Skin of body (tissue), 2 donors: ENCODE results near the gene CAMK2B. TPM values are rescaled to one million over a fixed set of nuclear protein-coding genes. Genes with fewer than 3 reads are reported as not detected.

ENCODE experiments used
- DNase-seq: peaks from one replicate; lab custom pipeline; 2025; lab: John Stamatoyannopoulos, UW
- total RNA-seq: library from RNA; depleted of rRNA; stranded (reverse); fragments of >200 nt; gene quantifications from one replicate; pipeline ENCODE4 v1.2.3, GENCODE V29; 2014

CAMK2B gene
- total RNA-seq, 1 donor from 2014 or later, result 2.2 TPM

- DNase-seq, result peak; percentile 55
Measured at GRCh38 chr7:44275957-44276570, 49.3 kb downstream of the CAMK2B start.

DNA sequence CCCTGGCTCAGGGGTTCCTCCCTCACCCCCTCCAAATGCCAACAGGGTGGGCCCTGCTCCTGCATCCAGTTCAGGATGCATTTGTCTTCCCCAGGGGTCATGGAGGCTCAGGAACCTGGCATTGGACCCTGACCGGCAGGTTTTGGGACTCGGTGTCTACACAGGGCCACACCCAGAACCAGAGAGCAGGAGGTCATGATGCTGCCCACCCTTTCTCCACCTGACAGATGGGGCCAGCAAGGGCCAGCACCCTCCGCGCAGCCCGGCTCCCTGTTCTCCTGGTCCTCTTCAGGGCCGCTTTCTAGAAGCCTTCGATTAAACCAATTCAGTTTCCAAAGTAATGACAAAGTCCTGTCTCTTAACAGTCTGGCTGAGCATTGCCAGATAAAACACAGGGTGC is 50.2 kb downstream of the CAMK2B start:
- no peak for DNase-seq

DNA sequence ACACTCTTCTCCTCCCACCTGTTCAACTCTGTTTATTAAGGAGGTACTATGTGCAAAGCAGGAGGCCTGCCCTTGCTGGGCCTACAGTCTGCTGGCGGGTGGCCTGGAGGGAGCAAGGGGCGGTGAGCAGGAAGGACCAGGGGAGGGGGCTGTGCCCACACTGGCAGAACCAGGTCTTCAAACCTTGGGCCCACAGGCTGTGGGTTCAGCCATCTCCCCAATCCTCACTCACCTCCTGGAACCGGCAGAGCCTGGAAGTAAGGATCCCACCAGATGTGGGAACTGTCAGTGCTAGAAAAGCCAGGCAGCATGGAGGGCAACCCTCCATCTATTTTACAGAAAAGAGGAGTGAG is 50.8 kb downstream of the CAMK2B start:
- no peak for DNase-seq

DNA sequence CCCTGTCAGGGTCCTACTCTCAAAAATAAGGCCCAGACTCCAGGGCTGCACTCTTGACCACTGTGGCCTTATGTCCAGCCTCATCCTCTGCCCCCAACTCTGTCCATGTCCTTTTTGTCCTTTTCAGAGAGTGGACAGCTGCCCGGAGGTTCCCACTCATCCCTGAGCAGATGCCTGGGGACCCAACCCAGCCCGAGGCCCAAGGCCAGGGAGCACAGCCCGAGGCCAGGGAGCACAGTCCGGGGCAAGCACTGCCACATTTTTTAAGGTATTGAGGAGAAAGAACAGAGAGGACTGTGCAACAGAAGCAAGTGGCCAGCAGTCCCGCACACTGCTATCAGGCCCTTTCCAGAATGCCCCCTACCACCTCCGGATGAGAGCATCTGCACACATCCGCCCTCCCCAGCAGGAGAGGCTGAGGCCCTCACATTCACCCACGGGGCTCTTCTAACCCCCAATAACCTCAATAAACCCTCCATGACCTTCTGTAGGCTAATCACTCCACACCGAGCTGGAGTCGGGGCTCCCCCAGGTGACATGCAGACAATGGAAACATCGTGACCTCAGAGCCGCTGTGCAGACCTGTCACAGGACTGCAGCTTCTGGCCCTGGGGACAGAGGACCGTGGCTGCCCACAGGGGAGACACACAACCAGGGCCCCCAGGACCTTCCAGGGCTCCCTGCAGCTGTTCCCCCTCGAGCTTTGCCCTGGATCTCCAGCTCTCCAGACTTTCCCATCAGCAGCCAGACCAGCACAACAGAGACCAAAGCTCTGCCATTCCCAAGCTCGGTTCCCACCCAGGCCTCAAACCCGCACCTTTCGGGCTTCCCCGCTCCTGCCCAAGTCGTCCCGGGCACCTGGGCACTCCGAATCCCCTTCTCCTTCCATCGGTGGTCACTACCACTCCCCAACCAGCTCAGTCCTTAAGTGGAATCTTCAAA is 51.4 kb downstream of the CAMK2B start:
- no peak for DNase-seq

DNA sequence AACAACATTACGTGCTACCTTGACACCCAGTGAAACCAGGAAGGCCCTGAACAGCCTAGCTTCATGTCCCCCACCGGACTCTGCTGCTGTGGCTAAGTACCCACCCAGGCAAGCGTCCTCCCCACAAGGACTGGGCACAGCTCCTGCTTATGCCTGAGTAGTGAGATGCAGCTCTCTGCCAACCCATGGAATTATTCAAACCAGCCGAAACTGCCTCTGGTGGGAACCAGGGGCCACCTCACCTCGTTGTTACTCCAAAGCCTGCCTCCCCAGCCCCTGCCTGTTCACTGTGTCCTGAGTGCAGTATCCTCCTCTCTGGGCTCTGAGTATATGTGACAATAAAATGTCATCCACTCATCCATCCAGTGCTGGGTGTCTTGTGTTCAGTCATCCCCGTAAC is 52.4 kb downstream of the CAMK2B start:
- DNase-seq, result no peak

DNA sequence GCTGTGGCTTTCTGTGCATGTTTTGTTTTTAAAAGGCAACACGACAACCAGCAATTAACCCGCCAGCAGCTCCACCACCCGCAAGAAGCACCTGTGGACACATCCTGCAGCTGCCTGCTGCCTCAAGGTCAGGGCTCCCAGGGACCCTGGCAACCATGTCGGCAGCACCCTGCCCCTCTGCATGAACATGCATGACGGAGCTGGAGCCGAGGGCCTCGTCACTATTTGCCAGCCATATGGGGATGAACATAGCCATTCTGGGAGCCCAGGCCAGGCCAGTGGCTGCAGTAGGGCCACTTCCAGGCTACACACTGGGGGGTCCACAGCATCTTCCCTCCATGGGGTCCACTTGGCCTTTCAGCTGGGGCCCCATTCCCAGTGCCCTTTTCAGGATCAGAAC is 52.9 kb downstream of the CAMK2B start:
- no peak for DNase-seq

DNA sequence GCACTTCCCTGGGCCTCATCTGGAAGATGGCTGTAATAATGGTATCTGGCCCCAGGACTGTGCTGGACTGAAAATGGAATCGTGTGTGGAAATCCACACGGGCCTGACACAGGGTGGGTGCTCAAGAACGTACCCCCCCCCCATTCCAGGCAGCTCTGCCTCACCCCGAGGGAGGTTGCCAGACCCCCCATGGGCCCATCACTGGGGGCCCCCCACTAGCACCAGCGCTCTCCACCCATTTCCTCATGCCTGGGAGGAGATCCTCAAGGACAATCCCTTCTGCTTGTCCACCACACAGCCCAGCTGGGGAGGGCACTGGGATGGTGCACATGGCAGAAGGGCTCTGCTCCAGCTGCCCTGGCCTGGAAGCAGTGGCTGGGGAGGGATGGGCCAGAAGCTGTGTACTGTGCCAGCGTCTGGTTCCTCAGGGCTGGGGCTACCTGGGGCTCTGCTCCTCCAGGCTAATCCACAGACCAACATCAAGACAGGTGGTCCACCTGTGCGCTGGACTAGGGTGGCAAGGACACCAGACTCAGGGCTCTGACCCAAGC is 55.4 kb downstream of the CAMK2B start:
- no peak for DNase-seq

DNA sequence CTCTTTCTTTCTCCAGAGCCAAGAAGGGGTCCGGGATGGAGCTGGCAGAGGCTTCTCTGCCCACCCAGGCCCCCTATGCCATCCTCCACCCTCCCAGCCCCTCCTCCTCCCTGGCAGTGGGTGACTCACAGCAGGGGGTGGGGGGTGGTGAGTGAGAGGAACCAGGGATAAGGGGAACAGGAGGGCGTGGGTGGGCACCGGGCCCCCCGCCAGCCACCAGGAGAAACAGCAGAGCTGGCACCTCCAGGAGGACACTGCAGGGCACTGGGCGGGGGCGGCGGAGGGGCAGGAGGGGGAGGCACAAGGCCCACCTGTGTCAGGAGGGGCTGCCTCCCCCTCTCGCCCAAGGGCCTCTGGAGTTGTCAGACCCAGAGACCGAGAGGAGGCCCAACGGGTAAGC is 56.0 kb downstream of the CAMK2B start:
- DNase-seq, result no peak

DNA sequence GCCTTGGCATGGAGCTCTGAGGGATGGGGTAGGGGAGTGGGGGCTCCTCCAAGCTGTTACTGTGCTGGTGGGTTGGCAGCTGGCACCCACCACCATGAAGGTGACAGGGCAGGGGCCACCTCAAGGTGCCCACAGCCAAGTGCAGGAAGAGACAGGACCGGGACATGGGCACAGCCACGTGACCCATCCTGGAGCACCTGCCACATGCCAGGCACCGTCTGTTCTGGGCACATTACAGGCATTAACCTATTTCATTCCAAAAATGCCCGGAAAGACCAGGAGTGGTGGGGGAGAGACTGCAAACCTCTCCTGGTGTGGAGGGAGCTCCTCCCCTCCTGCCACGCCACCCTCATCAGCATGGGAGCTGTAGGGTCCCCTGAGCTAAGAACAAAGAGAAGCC is 56.7 kb downstream of the CAMK2B start:
- no peak for DNase-seq

DNA sequence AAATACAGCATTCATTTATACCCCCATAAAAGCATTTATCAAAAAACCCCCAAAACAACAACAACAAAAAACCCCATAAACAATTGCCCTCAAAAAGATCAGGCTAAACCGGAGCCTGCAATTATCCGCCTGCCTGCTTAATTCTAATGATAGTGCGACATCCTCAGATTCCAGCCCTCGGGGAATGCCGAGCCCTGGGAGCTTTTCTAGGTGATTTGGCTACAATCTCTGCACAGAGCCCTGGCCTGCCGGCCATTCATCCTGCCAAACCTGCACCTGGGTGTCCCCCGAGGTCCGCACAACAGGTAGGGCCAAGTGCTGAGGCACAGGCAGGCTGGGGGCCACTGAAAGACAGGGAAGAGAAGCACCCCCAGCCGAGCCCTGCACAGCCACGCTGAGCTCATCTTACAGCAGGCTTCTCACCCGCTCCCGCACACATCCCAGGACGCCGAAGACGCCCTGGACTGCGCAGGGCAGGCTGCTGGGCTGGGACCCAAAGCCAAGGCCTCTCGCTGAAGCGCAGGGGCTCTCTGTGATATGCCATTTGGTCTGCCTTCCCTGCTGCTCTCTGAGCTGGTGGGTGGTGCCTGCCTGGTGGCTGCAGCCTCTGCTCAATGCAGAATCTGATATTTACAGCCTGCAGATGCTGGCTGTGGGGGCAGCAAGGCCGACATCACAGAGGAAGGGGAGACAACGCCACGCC is 57.5 kb downstream of the CAMK2B start:
- no peak for DNase-seq

- no peak for DNase-seq
Measured at GRCh38 chr7:44267178-44267577, 58.2 kb downstream of the CAMK2B start.

DNA sequence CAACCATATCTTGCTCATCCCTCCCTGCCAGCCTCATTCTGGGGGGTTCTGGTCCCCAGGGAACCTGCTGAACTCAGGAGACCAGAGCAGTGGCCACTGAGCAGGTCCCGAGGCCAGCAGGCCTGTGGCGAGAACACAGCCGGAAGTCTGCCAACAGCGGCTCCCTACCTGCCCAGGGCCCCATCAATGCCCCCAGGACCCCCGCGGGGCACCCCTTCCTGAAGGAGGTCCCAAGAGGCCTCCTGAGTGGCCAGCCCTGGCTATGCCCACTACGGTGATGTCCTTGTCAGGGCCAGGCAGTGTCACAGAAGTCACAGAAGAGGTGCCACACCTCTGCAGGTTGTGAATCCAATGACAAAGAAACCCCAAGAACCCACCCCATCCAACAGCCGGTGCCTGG is 58.9 kb downstream of the CAMK2B start:
- no peak for DNase-seq

GRCh38 chr7:44265728-44266127 is 59.7 kb downstream of the CAMK2B start:
- DNase-seq, result no peak

DNA sequence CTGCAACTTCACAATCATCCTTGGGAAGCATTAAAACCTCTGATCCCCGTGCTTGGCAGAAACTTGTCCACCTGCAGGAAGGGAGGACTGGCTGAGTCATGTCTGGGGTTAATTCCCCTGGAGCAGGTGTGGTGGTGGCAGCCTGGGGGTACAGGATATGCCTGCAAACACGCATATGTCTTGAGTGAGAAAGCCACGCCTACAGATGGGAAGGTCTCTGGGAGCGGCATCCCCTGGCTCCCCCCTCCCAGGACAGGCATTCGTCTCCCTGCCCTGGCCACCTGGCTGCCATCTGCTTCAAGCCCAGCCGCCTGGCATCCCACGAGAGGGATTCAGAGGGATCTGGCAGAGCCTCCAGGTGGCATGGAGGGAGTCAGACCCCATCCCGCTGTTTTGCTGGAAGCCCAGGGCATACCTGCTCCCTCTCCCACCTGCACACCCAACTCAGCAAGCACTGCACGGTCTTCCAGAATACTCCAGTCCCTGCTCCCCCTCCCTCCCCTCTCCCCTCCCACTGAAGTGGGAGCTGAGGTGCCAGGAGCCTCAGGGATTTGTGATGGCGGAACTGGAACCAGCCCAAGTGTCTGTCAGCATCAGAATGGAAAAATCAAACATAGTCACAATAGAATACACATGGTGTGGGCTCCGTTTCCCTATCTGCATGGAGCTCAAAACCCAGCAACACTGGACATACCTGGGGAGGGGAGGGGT is 61.0 kb downstream of the CAMK2B start:
- no peak for DNase-seq

- no peak for DNase-seq
Measured at GRCh38 chr7:44263326-44264082, 61.9 kb downstream of the CAMK2B start.

DNA sequence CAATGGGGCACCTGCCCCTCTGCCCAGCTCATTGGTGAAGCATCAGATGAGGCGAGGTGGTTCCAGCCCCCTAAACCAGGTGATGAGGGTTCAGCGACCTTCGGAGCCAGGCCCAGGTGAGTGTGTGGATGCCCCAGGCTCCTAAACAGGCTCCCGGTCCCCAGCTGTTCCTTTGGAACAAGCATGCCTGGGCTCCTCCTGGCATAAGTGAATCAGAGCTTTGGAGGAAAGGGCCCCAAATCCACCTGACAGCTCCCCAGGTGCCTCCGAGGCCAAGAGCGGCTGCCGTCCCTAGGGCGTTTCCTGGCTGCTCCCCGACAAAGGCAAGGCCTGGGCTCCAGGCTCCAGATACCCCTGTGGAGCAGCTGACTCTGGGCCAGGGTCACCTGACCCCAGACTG is 63.4 kb downstream of the CAMK2B start:
- no peak for DNase-seq

DNA sequence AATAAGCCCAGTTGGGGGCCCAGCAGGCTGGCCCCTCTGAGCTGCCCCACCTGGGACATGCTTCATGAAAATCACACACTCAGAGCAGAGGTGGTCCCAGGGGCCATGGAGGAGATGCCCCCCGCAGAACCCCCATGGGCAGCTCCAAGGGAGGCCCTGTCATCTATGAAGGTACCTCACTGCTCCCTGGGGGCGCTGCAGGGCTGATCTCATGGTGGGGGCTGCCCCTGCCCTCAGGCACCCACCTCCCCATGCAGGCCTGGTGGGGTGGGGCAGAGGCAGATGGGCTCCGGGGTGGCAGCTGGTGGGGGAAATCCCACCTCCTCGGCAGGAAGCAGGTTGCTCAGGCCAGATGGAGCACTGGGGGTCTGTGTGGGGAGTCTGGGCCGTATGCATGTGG is 64.2 kb downstream of the CAMK2B start:
- no peak for DNase-seq

GRCh38 chr7:44259547-44260457 is 65.6 kb downstream of the CAMK2B start:
- DNase-seq, result peak; percentile 56

- no peak for DNase-seq
Measured at GRCh38 chr7:44258865-44259546, 66.4 kb downstream of the CAMK2B start.
